K562 (cell line): Measurements from ENCODE around the gene PUM2. TPM values are rescaled to one million over a fixed set of nuclear protein-coding genes. Genes with fewer than 3 reads are reported as not detected.

Experiments used
- ATAC-seq: fragments of 200-7000 bp; cut with Tn5 transposase; 3 replicates; pipeline ENCODE4 v1.9.1; 2020; ENCODE audit warnings: moderate library complexity
- BruUV-seq: library from RNA; stranded (reverse); fragments of 400-500 nt; replicated peaks from 2 replicates; lab custom pipeline; 2021; lab: Mats Ljungman, UMichigan
- CTCF ChIA-PET: fragments of 300-600 bp; formaldehyde crosslinking; extraction: SDS; loops from one replicate; lab custom pipeline; 2021; ENCODE audit warnings: low intra/inter-chr PET ratio; lab: Yijun Ruan, JAX
- POLR2A ChIA-PET: fragments of 300-600, 350-650 bp; sonication (Branson Sonifier 250); formaldehyde crosslinking; extraction: SDS; loops from one replicate; lab custom pipeline; 2021; ENCODE audit warnings: antibody characterized with exemption, inconsistent platforms; lab: Yijun Ruan, JAX
- DNase-seq, 4 experiments: peaks; one replicate each; pipeline versions ENCODE4 v3.0.0 to v3.0.0-alpha.2; 2011 to 2018; ENCODE audit warnings: low spot score in 3 of 4, mixed read lengths in 3 of 4; ENCODE audit errors: extremely low read depth in 1 of 4
- FAIRE-seq: peaks from 2 replicates; lab custom pipeline; 2011; peaks lifted over from hg19 to GRCh38; lab: Jason Lieb, UNC
- H2AFZ ChIP-seq: 2 replicates; pipeline ENCODE4 v1.6.0; 2011; ENCODE audit warnings: low read depth, low read length, control low read depth, inconsistent platforms
- H3K27ac ChIP-seq: fragments of 200-600 bp; 3 replicates; pipeline ENCODE4 v1.8.0; 2011; ENCODE audit warnings: low read depth, mild to moderate bottlenecking, control low read depth, inconsistent platforms, low read length, moderate library complexity, mixed read lengths; ENCODE audit errors: extremely low read depth
- H3K27me3 ChIP-seq, 2 experiments: fragments of 300-600 bp in 1 of 2; 2 replicates in 1 of 2; 3 replicates in 1 of 2; pipeline versions ENCODE4 v1.6.0 to v1.8.0; 2011; ENCODE audit warnings: inconsistent platforms in 2 of 2, low read length in 2 of 2, mild to moderate bottlenecking in 1 of 2, mixed read lengths in 1 of 2, moderate library complexity in 1 of 2; ENCODE audit not compliant: control insufficient read depth in 2 of 2, insufficient read depth in 2 of 2
- H3K36me3 ChIP-seq: fragments of 300-600 bp; 3 replicates; pipeline ENCODE4 v1.8.0; 2011; ENCODE audit warnings: mild to moderate bottlenecking, low read length, inconsistent platforms; ENCODE audit not compliant: control insufficient read depth, insufficient read depth
- H3K4me1 ChIP-seq, 2 experiments: fragments of 200-600 bp in 1 of 2; replicated peaks in 1 of 2; 2 replicates in 1 of 2; 3 replicates in 1 of 2; pipeline versions ENCODE4 v1.5.1 to v1.8.0; 2011; ENCODE audit warnings: inconsistent platforms in 2 of 2, low read length in 2 of 2, mild to moderate bottlenecking in 1 of 2, mixed read lengths in 1 of 2, moderate library complexity in 1 of 2; ENCODE audit not compliant: control insufficient read depth in 2 of 2, insufficient read depth in 2 of 2
- H3K4me2 ChIP-seq: 2 replicates; pipeline ENCODE4 v1.6.1; 2011; ENCODE audit warnings: low read length, control low read depth, inconsistent platforms, mixed read lengths; ENCODE audit not compliant: insufficient read depth
- H3K4me3 ChIP-seq: fragments of 200-600 bp; sonication (generic), shearing (Covaris generic); 2 replicates; pipeline ENCODE4 v1.5.1; 2016; ENCODE audit warnings: control low read depth, inconsistent platforms
- H3K79me2 ChIP-seq: fragments of 200-600 bp; 3 replicates; pipeline ENCODE4 v1.8.0; 2011; ENCODE audit warnings: low read length, inconsistent platforms; ENCODE audit not compliant: control insufficient read depth, insufficient read depth
- H3K9ac ChIP-seq, 2 experiments: 2 replicates each; pipeline versions ENCODE4 v1.6.0 to v1.6.1; 2011; ENCODE audit warnings: low read depth in 2 of 2, low read length in 2 of 2, control low read depth in 1 of 2, inconsistent platforms in 1 of 2, mild to moderate bottlenecking in 1 of 2, mixed read lengths in 1 of 2; ENCODE audit not compliant: insufficient read depth in 1 of 2
- H3K9me1 ChIP-seq: one replicate; pipeline ENCODE4 v1.6.0; 2011; ENCODE audit warnings: inconsistent platforms, mild to moderate bottlenecking, low read length, moderate library complexity; ENCODE audit not compliant: control insufficient read depth, insufficient read depth
- H3K9me3 ChIP-seq: replicated peaks from 2 replicates; pipeline ENCODE4 v1.5.1; 2011; ENCODE audit warnings: low read depth, low read length, inconsistent platforms; ENCODE audit not compliant: control insufficient read depth, insufficient read depth
- H4K20me1 ChIP-seq: replicated peaks from 2 replicates; pipeline ENCODE4 v1.6.1; 2011; ENCODE audit warnings: low read length, inconsistent platforms, mixed read lengths; ENCODE audit not compliant: control insufficient read depth, insufficient read depth
- LCOR ChIP-seq: sonication (generic); formaldehyde crosslinking; IDR thresholded peaks from 2 replicates; pipeline ENCODE4 v1.8.0; 2022; ENCODE audit warnings: mild to moderate bottlenecking, missing genetic modification reagents
- LEF1 ChIP-seq: fragments of 450-650 bp; IDR thresholded peaks from 2 replicates; pipeline ENCODE4 v1.6.1; 2016; ENCODE audit warnings: mild to moderate bottlenecking
- MAFG ChIP-seq: fragments of 450-650 bp; conservative IDR thresholded peaks from 2 replicates; pipeline ENCODE4 v1.6.1; 2016; ENCODE audit warnings: missing genetic modification characterization, missing compliant biosample characterization
- MTA2 ChIP-seq: fragments of 450-650 bp; IDR thresholded peaks from 2 replicates; pipeline ENCODE4 v1.6.1; 2016; ENCODE audit warnings: low read depth
- MYBL2 ChIP-seq, 2 experiments: fragments of 450-650 bp in 1 of 2; sonication (generic) in 1 of 2; formaldehyde crosslinking in 1 of 2; IDR thresholded peaks; 2 replicates each; pipeline versions ENCODE4 v1.6.1 to v1.8.1; 2017 to 2022; ENCODE audit warnings: borderline replicate concordance in 1 of 2, inconsistent platforms in 1 of 2, low read depth in 1 of 2, mild to moderate bottlenecking in 1 of 2, missing genetic modification reagents in 1 of 2, moderate library complexity in 1 of 2
- NFYB ChIP-seq: IDR thresholded peaks from 2 replicates; pipeline ENCODE4 v1.6.1; 2011; ENCODE audit warnings: mild to moderate bottlenecking, moderate library complexity; ENCODE audit not compliant: insufficient read length; ENCODE audit errors: extremely low read depth
- NKRF ChIP-seq: fragments of 450-650 bp; IDR thresholded peaks from 2 replicates; pipeline ENCODE4 v1.6.1; 2016; ENCODE audit warnings: borderline replicate concordance
- RNF219 ChIP-seq: fragments of 250-450 bp; sonication (Bioruptor Pico); IDR thresholded peaks from 2 replicates; pipeline ENCODE4 v1.5.0; 2022; ENCODE audit warnings: mild to moderate bottlenecking
- SMARCA5 ChIP-seq: fragments of 450-650 bp; IDR thresholded peaks from 2 replicates; pipeline ENCODE4 v1.6.1; 2016
- ZNF316 ChIP-seq: fragments of 450-650 bp; IDR thresholded peaks from 2 replicates; pipeline ENCODE4 v1.6.1; 2016
- in situ Hi-C: fragments of 300-500 bp; cut with MboI; formaldehyde crosslinking; loops from 4 replicates; pipeline ENCODE4 v1.15.0; 2018; ENCODE audit warnings: inconsistent platforms, mixed read lengths
- intact Hi-C: fragments of 100-400 bp; cut with micrococcal nuclease; formaldehyde crosslinking; loops from 2 replicates; pipeline ENCODE4 v1.14.2; 2022
- polyA plus RNA-seq, 8 experiments: library from polyadenylated mRNA; depleted of rRNA in 4 of 8; stranded (reverse) in 5 of 8; unstranded in 3 of 8; fragments of >200 nt; fragmentation: Nextera tagmentation in 2 of 8; fragmentation: Illumina TruSeq in 1 of 8; extraction: Ambion mirVana in 2 of 8; extraction: Trizol in 1 of 8; gene quantifications; 2 replicates each; pipeline versions ENCODE4 v1.2.1 to v1.2.3, GENCODE V29; 2011 to 2014; ENCODE audit warnings: inconsistent platforms in 1 of 8, missing spikeins in 1 of 8
- total RNA-seq, 7 experiments: library from RNA; depleted of rRNA in 6 of 7; stranded (reverse); fragments of >200 nt in 6 of 7; fragmentation: Illumina TruSeq in 2 of 7; extraction: Trizol in 2 of 7; gene quantifications; 2 replicates each; pipeline versions ENCODE4 v1.2.1 to v1.2.3, GENCODE V29; 2011 to 2021; ENCODE audit warnings: low replicate concordance in 1 of 7
- TF ChIP-seq, protein P1 (sequence below): sonication (generic); formaldehyde crosslinking; IDR thresholded peaks from 2 replicates; pipeline ENCODE4 v1.8.1; 2023; ENCODE audit warnings: mild to moderate bottlenecking, missing genetic modification reagents
- TF ChIP-seq, protein P2 (sequence below), 2 experiments: fragments of 150-350 bp in 1 of 2; IDR thresholded peaks; 2 replicates each; pipeline ENCODE4 v1.6.1; 2012 to 2016; ENCODE audit warnings: low read depth in 2 of 2, low read length in 2 of 2, mild to moderate bottlenecking in 1 of 2, moderate library complexity in 1 of 2

The PUM2 gene
- total and polyA plus RNA-seq, 9 of the 15 experiments (the other 6 are each of a cell fraction or from before 2014, with no cell fraction given), result 13.4 to 61.9 (median 28.3) TPM

GRCh38 chr2:20254731-20255130, 95.9 kb downstream of the PUM2 start (continued):
- no peak for TF ChIP-seq NKRF

DNA sequence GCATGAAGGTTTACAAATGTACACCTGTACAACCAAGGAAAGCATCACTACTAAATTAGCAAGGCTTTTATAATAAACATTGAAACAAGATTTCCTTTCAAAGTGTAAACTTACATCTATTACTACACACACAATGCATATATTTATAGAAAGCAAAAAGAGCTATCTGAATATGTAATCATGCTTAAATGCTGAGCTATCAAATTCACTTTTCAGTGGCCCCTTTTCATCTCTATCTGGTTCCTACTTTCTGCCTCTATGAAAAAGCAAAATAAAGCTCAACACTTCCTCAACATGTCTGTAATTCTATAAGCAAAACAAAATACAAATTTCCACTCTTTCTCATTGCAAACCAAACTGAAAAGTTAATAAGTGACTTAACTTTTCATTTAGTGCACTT, 100.2 kb downstream of the PUM2 start:
- no peak overlapping the region for H3K4me3 ChIP-seq
- H3K27me3 ChIP-seq, result no peaks in the 10 kb centered on the region
- H3K9me3 ChIP-seq, result no peaks in the 10 kb centered on the region
- ATAC-seq (no peak), FAIRE-seq (no peak), DNase-seq (no peak)
- no peaks in the 10 kb centered on the region for H4K20me1 ChIP-seq
- H3K9me1 ChIP-seq, result peaks cover 4% of the 10 kb centered on the region
- no peak overlapping the region for H3K9ac ChIP-seq
- H3K4me2 ChIP-seq, result no peak overlapping the region
- ChIA-PET POLR2A (no interaction called here), CTCF (no interaction called here)
- no peak overlapping the region for H2AFZ ChIP-seq
- intact Hi-C loops, result loop anchor here (10.0 kb wide), 1 partner anchor 384 kb away; no protein-coding TSS in a partner anchor
- peaks cover 85% of the 10 kb centered on the region for H3K36me3 ChIP-seq
- no TSS peak for BruUV-seq
- in situ Hi-C loops, result no loop called here
- no peak overlapping the region for H3K27ac ChIP-seq
- no peaks in the 10 kb centered on the region for H3K79me2 ChIP-seq
- no peaks in the 10 kb centered on the region for H3K4me1 ChIP-seq
- TF ChIP-seq LCOR (CRISPR knock-in tag) (no peak), NFYB (no peak), MAFG (tag) (0 out of 2 replicates have a peak, but pooled peaks have one; percentile 25), MYBL2 (IDR thresholded peaks at IDR 0.05; ENCODE audit: low read depth) (no peak), MYBL2 (CRISPR knock-in tag; IDR thresholded peaks at IDR 0.05; ENCODE audit: borderline replicate concordance) (no peak), RNF219 (no peak), ZNF316 (peak; percentile 77), LEF1 (no peak), SMARCA5 (no peak), MTA2 (no peak)
- TF ChIP-seq, protein P1, sequence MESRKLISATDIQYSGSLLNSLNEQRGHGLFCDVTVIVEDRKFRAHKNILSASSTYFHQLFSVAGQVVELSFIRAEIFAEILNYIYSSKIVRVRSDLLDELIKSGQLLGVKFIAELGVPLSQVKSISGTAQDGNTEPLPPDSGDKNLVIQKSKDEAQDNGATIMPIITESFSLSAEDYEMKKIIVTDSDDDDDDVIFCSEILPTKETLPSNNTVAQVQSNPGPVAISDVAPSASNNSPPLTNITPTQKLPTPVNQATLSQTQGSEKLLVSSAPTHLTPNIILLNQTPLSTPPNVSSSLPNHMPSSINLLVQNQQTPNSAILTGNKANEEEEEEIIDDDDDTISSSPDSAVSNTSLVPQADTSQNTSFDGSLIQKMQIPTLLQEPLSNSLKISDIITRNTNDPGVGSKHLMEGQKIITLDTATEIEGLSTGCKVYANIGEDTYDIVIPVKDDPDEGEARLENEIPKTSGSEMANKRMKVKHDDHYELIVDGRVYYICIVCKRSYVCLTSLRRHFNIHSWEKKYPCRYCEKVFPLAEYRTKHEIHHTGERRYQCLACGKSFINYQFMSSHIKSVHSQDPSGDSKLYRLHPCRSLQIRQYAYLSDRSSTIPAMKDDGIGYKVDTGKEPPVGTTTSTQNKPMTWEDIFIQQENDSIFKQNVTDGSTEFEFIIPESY (CRISPR knock-in tag), result no peak
- TF ChIP-seq, protein P2, sequence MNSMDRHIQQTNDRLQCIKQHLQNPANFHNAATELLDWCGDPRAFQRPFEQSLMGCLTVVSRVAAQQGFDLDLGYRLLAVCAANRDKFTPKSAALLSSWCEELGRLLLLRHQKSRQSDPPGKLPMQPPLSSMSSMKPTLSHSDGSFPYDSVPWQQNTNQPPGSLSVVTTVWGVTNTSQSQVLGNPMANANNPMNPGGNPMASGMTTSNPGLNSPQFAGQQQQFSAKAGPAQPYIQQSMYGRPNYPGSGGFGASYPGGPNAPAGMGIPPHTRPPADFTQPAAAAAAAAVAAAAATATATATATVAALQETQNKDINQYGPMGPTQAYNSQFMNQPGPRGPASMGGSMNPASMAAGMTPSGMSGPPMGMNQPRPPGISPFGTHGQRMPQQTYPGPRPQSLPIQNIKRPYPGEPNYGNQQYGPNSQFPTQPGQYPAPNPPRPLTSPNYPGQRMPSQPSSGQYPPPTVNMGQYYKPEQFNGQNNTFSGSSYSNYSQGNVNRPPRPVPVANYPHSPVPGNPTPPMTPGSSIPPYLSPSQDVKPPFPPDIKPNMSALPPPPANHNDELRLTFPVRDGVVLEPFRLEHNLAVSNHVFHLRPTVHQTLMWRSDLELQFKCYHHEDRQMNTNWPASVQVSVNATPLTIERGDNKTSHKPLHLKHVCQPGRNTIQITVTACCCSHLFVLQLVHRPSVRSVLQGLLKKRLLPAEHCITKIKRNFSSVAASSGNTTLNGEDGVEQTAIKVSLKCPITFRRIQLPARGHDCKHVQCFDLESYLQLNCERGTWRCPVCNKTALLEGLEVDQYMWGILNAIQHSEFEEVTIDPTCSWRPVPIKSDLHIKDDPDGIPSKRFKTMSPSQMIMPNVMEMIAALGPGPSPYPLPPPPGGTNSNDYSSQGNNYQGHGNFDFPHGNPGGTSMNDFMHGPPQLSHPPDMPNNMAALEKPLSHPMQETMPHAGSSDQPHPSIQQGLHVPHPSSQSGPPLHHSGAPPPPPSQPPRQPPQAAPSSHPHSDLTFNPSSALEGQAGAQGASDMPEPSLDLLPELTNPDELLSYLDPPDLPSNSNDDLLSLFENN (IDR thresholded peaks at IDR 0.05; ENCODE audit: low read depth in 2 of 2, low read length in 2 of 2), result no peak
